Activated naive CD4-positive, alpha-beta T cell (primary cell): Measurements from ENCODE around the gene CAPN13.

Source experiments
- DNase-seq, 4 experiments: peaks; one replicate each; lab custom pipeline; 2025; lab: John Stamatoyannopoulos, UW

Gene CAPN13

DNA sequence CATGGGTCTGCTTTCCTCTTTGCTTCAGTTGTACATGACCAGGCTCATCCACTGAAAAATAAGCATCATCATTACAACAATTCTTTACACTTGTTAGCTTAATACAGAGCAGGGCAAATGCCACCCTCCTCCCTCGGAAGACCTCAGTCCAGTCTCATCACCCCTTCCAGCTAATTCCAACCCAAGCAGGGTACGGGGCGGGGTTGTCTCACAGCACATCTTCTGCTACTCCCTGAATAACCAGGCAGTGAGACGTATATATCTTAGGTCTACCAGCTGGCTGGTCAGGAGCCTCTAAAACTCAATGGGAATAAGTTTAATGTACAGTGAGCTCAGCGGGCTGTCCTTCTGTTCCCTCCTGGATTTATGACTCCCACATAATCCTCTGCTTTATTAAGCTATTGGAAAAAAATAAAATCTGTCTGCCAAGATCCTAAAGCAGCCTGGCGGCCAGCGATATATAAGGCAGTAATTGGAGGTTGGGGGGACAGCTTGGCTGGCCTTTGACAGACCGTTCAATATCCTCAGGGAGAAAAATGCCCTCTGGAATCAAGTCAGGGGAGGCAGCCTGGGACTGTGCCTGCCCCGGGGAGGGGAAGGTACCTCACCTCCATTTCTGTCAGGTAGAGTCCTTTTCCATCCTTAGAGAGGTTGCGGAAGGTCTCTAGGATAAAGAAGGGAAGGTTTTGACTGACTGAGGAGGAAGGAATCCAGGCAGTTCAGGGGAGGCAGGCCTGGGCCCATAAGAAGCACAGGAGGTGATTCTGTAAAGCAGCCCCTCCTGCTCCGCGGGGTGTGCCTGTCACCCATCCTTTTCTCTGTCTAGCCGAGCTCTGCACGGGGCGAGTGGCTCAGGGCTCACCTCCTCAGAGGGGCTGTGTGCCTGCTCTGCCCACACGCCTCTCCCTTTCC lies 76.3 kb downstream of the CAPN13 start:
- DNase-seq: no peak

DNA sequence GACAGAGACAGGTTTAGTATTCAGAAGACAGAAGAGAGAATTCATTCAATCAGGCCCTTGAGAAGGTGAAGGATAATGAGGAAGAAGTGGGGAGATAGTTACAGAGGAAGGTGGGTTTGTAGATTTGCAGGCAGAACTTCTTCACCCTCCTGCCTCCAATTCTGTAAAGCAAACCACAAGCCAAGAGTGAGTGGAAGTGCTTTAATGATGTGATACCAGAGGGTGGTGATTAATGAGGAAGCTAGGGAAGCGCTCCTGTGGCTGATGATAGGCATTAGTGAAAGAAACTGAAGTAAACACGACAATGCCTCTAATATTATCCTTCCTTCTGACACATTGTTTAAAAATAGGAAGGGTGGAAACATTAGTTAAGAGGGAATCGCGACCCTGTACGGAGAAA lies 78.2 kb downstream of the CAPN13 start:
- no peak for DNase-seq

DNA sequence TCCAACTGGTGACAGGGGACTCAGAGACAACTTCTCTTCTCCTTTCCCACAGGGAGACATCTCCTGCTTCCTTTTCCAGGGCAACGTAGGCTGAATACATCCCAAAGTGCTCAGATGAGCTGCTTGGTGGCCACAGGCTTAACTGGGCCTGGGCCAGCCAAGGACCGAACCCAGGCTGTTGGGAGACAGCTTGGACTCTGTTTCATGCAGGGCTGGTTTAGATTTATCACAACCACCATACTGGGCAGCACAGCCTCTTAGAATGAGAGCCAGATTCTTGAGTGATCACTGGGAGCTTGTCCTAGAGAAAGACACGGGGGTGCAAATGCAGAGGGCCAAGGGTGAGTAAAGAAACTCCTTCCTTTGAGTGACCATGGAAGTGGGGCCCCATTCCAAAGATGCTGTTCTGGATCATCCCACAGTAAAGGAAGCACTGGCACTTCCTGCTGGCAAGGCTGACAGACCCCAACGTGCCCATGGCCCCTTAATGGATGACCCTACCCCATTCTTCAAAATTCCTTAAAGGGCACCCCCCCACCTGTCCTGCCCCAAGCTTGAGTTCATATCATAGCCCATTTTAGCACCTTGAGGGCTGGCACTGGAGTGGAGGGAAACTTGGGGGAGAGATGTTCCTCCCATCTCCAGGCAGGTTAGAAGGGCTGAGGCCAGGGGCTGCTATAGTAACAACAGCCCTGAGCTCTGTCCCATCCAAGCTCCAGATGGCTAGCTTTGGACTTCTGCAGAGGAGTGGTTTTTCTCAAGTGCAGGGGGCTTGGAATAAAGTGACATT lies 84.1 kb downstream of the CAPN13 start:
- no peak for DNase-seq

DNA sequence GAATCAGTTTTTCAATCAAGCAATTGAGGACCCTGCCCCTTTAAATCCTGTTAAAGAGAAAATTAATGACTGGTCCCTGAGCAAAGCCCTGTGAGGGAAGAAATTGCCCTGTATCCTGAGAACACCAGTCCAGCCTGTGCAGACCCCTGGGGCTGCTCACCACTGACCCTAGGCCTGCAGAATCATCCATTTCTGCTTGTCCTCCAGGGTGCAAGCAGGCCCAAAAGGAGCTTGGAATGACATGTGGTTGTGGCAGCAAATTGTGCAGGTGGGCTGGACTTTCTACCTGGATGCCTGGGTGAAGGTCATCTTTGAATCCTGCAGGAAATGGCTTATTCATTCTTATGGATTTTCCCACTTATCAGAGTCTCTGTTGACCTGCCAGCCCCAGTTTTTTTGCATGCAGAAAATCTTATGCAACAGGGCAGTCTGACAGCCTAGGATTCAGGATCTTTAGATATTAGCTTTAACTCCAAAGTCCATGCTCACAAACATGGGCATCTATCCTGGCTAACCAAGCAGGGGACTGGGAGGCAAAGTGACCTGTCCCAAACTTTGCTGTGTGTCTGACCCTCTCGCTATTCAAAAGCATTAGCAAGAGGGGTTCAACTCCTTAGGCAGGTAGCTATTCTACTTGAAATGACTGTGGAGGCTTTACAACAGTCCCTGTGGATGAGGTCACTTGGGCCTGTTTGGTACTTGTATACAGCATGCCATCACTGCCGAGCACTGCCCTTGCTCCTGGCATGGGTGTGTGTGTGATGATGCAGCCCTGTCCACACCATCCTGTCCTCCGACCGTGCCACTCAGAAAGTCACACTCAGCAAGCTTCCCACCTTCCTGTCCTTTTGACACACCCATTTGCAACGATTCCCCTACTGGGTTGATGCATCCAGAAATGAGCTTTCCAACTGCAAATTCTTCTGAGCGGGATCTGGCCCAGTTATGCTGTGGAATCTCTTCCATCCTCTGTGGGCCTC lies 85.3 kb downstream of the CAPN13 start:
- no peak for DNase-seq

DNA sequence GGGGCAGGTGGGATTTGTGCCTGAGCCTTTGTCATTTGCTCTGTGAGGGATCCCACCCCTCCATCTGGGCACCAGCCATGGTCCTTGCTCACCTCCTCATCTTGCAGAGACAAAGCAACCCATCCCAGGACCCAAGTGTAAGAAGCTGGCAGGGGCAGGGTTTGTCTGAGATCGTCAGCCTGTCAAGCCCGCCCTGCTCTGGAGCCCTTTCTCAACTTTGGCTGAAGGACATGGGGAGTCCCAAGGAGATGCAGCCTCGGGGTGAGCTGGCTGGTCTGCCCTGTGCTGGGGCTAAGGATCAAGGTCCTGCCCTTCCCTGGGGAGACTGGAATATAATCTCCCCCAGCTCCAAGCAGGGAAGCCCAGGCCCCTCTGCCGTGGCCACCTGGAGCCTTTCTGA lies 86.0 kb downstream of the CAPN13 start:
- no peak for DNase-seq

DNA sequence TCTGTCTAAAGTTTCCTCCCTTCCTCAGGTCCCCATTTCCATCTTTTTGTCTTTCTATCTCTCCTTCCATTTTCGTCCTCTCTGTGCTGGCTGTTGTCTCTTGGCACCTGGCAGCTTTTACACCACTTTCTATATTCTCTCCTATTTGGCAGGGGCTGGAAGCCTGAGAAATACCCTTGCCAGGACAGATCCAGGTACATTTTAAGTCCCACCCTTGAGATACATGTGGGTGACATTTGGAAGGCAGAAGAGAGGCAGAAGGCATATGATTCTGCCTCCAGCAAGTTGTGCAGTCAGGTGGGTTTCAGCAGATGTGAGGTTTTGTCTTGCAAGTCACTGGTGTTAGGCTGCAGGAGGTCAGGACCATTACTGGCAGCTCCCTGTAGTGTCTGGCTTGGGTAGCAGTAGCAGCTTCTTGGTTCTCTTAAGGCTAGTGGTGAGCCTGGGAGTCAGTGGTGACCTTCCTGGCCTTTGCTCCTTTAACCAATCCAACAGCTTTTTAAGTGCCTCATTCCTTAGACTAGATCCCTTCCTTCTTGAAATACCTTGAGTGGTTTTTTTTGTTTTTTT lies 90.1 kb downstream of the CAPN13 start:
- no peak for DNase-seq

DNA sequence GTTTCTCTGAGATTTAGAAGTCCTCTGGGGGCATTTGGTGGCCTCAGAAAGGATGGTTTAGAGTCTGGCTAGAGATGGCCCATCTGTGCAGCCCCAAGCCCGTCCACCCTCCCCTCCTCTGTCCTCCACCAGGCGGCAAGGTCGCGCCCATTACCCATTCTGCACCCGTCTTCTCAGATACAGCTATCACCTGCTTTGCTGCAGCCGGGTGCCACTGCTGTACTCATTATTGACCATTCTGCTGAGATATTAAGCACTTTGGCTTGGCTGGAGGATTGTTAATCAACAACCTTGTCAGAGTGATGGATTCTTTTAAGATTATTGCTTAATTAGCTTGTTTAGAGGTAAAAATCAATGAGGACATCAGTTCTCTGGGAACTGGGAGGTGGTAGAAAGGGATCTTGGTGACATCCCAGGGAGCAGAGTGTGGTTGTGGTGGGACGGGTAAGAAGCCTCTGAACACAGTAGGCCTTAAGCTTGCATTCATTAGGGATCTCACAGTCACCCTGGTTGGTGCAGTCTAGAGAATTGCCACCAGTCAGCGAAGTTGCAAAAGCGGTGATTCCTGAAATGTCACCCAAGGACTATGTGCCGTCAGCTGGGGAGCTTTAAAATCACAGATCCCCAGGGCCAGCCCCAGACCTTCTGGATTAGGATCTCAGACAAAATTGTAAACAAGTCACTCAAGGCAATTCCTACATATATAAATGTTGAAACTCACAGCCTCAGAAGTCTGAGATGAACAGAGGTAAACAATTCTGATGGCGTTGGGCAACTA lies 90.9 kb downstream of the CAPN13 start:
- DNase-seq: no peak

DNA sequence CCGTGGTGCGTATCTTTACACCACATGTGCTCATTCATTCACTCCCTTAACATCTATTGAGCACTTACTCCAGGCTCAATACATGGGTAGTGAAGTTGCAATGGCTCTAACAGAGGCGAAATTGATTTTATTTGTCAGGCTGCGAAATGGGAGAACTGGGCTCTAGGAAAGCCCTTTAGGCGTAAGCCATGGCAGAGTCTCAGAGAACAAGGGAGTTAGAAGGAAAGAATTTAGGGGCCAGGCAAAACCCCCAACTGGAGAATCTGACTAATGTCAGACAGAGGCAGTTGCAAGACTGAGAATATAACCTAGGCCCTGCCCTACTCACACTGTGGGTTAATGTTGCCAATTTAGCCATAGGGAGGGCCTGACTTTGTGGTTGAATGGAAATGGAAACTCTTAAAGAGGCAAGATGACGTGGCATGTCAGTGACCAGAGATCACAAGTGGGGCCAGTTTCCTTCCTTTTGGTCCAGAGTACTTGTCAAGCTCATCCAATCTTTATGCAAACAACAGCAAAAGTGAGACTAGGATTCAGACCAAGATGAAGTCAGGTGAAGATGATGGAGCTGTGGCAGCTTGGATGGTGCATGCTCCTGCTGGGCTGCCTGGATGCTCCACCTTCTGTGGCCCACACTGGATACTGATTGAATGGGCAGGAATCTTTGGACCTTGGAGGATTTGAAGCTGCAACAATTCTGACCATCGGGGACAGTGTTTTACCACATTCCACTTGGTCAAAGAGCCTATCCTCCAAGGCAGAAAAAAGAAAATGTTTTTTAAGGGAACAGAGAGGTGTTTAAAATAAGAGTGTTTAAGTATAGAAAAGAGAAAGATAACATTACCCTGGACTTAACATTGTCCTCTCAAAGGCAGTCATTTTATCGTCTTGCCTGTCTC lies 92.2 kb downstream of the CAPN13 start:
- DNase-seq: no peak

DNA sequence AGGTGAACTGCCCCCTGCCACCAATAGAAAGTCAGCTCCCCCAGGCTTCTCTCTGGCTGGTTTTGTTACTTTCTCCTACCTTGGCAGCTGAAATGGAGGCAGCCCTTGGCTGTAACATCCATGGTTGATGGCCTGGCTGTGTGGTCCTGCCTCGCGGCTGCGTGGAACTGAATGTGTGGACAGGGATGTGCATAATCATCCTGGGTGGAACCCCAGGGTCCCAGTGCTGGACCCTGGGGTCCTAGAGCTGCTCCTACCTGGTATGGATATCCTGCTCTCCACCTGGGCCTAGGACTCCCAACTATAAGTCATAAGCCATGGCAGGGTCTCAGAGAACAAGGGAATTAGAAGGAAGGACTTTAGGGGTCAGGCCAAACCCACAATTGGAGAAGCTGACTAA lies 93.5 kb downstream of the CAPN13 start:
- no peak for DNase-seq

DNA sequence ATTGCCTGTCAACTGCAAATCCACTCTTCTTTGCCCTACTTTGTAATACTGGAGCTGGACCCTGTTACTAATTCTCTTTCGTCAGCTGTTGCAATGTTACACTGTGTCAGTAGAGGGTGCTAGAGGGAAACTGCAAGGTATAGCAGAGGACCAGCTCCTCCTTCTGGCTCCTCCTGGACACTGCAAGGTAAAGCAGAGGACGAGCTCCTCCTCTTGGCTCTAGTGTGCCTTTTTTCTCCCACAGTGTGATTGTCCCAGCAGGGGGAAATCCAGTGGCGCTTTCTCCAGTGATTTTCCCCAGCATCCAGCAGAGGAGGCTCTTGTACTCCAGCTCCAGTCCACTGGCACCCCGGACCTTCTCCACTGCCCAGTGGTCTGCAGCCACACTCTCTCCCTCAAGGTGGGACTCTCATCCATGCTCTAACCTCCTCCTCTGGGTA lies 95.6 kb downstream of the CAPN13 start:
- peak; percentile 39 to 68 (median 55) for DNase-seq

DNA sequence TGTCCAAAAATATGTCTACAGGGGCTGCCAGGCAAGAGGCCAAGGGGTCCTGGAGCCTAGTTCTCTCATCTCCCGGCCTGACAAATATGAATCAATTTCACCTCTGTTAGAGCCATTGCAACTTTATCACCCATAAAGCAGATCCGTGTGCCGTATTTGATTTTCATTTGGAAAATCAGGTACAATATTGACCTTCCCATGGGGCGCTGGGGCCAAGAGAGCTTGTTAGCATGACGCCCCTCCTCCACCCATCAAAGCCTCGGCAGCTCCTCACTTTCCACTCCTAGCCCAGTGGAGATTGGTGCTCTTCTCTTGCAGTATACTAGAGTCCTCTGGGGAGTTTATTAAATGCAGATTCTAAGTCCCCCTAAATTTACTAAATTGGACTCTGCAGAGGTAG lies 96.8 kb downstream of the CAPN13 start:
- DNase-seq: no peak

DNA sequence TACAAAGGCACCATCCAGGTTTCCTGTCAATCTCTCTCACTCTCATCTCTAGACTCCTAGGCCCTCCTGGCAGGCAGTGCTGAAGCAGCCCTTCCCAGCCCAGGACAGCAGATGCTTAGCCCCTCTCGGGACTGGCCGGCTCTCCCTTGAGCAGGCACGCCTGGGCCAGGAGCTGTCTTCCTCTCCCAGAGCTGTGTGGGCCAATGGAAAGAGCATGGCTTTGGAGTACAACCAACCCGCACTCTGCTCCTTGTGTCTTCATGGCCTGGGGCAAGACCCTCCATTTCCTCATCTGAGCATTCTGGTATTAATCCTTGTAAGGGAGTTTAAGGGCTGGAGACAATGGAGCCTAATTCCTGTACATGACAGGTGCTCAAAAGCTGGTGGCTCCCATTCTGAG lies 97.2 kb downstream of the CAPN13 start:
- no peak for DNase-seq

DNA sequence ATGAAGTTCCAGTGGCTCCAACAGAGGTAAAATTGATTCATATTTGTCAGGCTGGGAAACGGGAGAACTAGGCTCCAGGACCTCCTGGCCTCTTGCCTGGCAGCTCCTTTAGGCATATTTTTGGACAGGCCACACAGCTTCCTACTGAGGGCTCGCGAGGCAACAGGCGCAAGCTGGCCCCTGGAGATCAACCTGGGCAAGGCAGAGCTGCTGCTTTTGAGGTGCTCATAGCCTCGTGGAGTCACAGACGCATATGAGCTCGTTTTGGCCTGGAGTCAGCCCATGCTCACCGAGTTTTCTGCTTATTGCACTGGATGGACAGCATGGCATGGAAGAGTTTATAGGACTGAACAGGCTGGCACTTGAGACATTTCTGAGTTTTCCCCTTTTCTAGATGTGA lies 97.7 kb downstream of the CAPN13 start:
- DNase-seq: no peak

DNA sequence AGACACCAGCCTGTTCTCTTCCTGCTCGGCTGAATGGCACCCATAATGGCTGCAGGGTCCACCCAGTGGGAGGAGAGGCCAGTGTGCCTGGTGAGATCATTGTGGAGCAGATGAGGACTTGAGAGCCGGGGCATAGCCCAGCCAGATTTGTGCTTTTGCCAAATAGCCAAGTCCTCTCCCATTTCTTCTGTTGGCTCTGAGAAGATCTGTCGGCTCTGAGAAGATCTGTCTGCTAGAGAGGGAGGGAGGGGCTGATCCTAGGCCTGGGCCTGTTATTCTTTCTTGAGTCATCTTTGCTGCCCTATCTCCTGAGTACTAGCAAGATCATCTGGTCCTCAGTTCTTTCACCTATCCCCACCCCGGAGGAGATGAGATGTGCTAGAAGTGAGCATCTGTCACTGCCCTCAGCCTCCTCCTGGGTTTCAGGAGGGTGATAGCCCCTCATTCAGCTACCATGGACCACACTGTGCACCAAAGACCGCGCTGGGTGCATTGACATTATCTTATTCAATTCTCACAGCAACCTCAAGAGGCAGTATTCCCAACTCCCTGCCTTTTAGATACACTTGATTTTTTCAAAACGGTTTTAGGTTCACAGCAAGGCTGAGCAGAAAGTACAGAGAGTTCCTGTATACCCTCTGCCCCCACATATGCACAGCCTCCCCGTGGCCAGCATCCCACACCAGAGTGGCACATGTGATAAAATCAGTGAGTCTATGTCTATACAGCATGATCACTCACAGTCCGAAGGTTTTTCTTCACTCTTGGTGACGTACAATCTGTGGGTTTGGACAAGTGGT lies 98.6 kb downstream of the CAPN13 start:
- DNase-seq: no peak

DNA sequence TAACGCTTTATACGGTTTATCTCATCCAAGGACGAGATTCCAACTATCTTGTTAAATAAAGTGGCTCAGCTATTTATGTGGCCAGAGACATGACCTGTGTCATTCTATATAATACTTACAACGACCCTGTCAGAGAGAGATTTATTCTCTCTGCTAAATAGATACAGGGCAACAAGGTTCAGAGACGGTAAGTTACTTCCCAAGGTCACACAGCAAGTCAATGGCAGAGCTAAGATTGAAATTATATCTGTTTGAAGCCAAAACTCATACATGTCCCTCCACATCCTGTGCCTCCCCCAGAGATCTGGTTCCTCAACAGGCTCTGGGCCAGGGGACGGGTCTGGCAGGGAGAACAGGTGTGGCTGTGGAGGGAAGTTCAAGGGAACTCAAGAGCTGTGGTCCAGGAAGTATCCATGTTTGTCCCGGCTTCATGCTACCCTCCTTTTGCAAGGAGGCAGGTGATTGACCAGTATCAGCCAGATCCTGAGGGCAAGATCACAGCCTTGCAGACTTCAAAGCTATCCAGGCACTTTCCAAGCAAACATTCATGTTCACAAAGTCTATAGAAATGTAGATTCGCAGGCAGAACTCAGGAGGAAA lies 99.8 kb downstream of the CAPN13 start:
- DNase-seq: no peak

DNA sequence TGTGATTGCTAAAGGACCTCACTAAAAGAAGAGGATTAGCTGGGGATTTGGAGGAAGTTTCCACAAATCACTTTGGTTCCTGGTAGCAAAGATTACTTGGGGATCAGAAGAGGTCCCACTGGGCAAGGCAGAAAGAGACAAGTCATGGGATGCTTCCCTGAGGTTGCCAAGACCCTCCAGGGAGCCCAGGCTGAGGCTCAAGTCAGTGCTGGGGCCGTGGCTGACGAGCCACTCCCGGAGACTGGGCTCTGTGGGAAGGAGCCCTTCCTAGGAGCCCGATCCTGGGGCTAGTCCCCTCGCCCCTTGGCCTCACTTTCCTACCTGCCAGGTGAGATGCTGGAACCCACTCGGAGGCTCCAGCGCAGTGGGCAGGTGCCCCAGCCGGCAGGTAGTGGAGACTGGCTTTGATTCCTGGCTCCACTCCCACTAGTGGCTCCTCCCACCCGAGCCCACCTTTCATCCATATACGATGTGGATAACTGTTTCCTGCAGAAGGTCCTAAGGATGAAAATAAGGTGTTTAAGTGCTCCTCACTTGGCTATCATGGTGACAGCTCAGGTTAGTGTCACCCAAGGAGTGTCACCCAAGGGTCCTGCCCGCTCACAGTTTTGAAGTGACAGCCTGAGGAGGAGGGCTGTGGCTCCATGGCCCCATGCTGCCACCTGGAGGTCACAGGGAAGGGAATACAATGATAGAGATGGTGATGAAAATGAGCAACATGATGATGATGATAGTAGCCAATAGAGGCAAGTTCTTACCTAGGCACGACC lies 100.5 kb downstream of the CAPN13 start:
- DNase-seq: peak; percentile 15 to 70 (median 52)

DNA sequence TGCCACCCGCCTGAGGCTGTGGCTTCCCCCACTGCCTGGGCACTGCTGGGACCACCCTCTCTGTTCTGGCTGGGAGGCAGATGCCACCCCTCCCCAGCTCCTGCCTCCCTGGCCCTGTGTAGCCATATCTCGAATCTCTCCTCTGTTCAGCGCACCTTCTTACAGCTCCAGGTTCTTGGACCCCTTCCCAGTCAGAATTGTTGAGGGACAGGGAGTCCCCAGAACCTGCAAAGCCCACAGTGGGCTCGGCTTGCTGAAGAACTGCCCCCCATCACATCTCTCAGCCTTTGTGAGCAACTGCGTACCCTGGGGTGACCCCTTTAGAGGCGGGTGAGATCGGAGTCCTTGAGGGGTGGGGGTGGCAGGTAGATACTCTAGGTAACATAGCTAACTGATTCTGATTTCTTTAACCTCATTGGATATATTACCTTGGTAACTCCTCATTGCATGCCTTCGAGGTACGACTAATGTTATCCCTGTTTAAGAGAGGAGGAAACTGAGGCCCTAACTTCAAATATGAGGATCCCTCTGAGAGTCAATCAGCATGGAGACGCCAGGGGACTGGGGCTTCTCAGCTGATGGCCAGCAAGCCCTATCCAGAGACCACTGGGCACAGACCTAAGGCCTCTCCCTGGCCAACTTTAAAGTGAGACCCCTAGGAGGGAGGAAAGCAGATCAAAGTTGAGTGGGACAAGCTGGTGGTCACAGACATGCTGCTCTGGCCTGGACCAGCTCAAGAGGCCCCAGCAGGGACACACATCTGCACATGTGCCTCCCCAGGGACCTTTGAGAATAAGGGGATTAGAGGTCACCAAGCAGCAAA lies 101.3 kb downstream of the CAPN13 start:
- DNase-seq: no peak
